Measurements from ENCODE around the gene ZBTB21.
"Not testable (repeated sequence)": the region's sequence is repeated elsewhere in the genome, so short reads cannot be mapped to it uniquely, and the experiment has no call there.

ZBTB21 gene

GRCh38 chr21:41966872-41967621, 43.1 kb downstream of the ZBTB21 start:
- no peak for DNase-seq (ENCODE audit: low read depth)

GRCh38 chr21:41966041-41966833, 43.9 kb downstream of the ZBTB21 start:
- no peak for DNase-seq (ENCODE audit: low read depth)

GRCh38 chr21:41965461-41966013, 44.6 kb downstream of the ZBTB21 start:
- no peak for DNase-seq (ENCODE audit: low read depth)

DNA sequence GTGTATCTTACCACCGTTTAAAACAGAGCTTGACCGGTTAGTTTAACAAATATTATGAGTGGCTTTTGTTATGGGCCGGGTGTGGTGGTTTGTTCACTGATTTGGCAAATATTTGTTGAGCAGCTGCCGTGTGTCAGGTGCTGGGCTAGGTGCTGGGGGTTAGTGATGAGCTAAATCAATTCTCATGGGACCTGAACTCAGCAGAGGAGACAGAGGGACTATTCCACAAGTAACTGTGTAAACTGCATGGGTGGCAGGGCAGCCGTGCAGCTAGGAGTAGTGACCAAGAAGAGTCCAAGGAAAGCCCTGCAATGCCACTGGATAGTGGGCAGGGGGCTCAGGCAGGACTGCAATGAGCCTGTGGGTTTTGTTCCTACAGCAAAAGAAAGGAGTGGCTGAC, 45.1 kb downstream of the ZBTB21 start:
- DNase-seq (ENCODE audit: low read depth) = no peak

DNA sequence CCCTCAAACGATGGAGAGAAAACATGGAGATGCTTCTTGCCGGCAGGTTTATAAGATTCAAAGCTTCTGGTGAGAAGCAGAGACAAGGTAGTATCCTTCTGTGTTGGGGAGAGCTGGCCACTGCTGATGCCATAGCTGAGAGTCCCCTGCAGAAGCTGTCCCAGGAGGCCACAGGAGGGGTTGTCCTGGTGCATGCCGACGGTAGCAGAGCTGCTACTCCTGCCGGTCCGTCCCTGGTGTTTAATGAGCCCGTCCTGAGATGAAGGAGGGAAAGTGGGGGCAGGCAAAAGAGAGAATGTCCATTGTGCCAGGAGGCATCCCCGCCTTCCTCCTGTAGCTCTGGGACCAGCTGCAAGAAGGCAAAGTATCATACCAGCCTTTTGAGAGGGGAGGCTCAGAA, 46.0 kb downstream of the ZBTB21 start:
- DNase-seq (ENCODE audit: low read depth) = no peak

DNA sequence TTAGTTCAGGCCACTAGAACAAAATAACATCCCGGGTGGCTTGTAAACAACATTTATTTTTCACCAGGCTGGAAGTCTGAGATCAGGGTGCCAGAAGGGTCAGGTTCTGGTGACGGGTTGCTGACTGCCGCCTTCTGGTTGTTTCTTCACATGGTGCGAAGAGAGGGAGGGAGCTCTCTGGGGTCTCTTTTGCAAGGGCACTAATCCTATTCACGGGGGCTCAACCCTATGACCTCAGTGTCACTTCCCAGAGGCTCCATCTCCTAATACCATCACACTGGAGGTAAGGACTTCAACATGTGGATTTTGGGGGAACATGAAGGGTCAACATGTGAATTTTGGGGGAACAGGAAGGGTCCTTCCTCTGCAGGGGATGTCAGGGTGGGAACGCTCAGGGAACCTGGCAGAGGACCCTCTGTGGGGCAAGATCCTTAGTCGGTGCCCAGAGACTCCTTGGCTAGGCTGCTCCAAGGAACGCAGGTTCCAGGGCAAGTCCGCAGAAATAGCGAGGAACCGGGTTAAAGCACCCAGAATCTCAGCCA, 47.7 kb downstream of the ZBTB21 start:
- no peak for DNase-seq (ENCODE audit: low read depth)

DNA sequence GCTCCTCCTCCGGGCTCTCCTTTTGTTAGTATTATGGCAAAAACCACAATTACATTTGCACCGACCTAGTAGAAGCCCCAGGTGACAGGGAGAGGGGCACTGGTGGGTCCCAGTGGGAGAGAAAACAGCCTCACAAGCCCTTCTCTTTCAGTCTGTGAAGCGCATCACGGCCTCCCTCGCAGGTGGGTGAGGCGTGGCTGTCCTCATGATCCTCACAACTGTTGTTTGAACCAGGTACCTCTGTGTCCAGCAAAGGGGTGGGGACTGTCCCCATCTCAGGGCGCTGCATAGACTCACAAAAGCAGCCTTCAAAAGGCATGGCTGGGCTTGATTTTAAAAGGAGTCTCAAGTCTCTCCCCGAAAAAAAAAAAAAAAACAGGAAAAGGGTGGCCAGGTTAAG, 48.4 kb downstream of the ZBTB21 start:
- DNase-seq (ENCODE audit: low read depth) = no peak

- DNase-seq (ENCODE audit: low read depth) = no peak
These were observed 48.9 kb downstream of the ZBTB21 start for GRCh38 chr21:41961282-41961701.

DNA sequence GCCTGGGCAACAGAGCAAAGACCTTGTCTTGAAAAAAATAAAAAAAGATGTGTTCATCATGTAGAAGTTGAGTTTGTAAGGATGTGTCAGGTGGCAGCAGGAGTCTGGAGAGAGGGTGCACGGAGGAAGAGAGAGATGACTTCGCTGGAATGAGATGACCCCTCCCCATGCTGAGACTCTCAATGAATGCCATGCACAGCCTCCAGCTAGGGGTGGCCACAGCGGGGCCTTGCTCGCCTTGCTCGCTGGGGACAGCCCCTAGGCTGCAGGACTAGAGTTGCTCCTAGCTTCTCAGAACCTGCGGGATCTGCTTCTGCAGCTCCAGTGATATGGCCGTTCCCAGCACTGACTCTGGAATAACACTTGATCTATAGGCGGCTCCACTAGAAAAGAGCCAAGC, 49.8 kb downstream of the ZBTB21 start:
- DNase-seq (ENCODE audit: low read depth) = no peak

- not testable (repeated sequence) for DNase-seq (ENCODE audit: low read depth)
These were observed 50.5 kb downstream of the ZBTB21 start for GRCh38 chr21:41959697-41960096.

GRCh38 chr21:41958886-41959563, 51.1 kb downstream of the ZBTB21 start:
- no peak for DNase-seq (ENCODE audit: low read depth)

GRCh38 chr21:41957991-41958766, 52.0 kb downstream of the ZBTB21 start:
- DNase-seq (ENCODE audit: low read depth) = no peak

- no peak for DNase-seq (ENCODE audit: low read depth)
These were observed 53.0 kb downstream of the ZBTB21 start for GRCh38 chr21:41956926-41957729.

- no peak for DNase-seq (ENCODE audit: low read depth)
These were observed 54.6 kb downstream of the ZBTB21 start for GRCh38 chr21:41955516-41955915.

GRCh38 chr21:41954654-41955499, 55.3 kb downstream of the ZBTB21 start:
- DNase-seq (ENCODE audit: low read depth) = no peak

- DNase-seq (ENCODE audit: low read depth) = peak; percentile 21
These were observed 56.1 kb downstream of the ZBTB21 start, which contains the start of gene C2CD2 for GRCh38 chr21:41953831-41954653. Gene C2CD2, minus strand, starts transcription at chr21:41954018. Its CDS starts 370 bp downstream, at chr21:41953648.

- no peak for DNase-seq (ENCODE audit: low read depth)
These were observed 56.8 kb downstream of the ZBTB21 start for GRCh38 chr21:41953249-41953830.

DNA sequence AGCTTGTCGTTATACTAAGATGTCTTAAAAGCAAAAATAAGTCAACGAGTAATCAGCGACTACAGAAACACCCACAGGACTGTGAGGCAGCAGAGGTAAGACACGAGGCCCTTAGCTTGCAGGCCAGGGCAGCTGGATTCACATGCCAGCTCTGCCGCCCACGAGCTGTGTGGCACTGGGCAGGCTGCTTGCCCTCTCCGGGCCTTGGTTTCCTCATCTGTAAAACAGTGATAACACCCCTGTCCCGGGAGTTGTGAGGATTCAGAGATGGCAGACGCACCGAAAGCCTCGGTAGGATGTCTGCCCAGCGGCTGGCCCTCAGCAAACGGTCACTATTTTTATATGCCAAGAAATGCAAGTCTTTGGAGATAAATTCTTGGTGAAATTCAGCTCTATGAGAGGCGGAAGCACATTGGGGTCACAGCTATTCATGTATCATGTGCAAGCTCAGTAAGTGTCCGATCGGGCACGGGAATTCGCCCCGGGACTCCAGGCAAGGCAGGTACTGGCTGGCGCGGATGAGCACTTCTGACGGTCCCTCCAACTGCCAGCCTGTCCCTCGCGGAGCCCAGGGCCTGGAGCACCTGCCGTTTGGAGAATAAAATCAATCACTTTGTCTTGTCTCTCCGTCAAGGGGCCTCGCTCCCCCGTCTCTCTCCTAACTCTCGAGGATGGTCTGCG, 57.5 kb downstream of the ZBTB21 start:
- DNase-seq (ENCODE audit: low read depth) = no peak
